ENCODE measurements around the gene TMEM183A.

Gene TMEM183A

GRCh38 chr1:202958544-202959275, 48.5 kb upstream of the TMEM183A start:
- peak overlapping the region; percentile 55 for H3K4me3 ChIP-seq (ENCODE audit: low read length)
- no peak for TF ChIP-seq EZH2 (optimal IDR thresholded peaks at IDR 0.05; ENCODE audit: low read depth, low read length)
- TF ChIP-seq EZH2phosphoT487 (IDR thresholded peaks at IDR 0.05; ENCODE audit: low read length) = no peak
- TF ChIP-seq CTCF (IDR thresholded peaks at IDR 0.05; ENCODE audit: low read length) = no peak
- H3K9me2 ChIP-seq (replicated peaks; ENCODE audit: insufficient read depth, low read length) = no peaks in the 10 kb centered on the region
- H3K9me3 ChIP-seq (replicated peaks; ENCODE audit: insufficient read depth, low read length) = no peaks in the 10 kb centered on the region
- peak overlapping the region; percentile 32; the same call in 1 of the 2 replicates for H3K9ac ChIP-seq (ENCODE audit: low read length)
- H4K20me1 ChIP-seq (ENCODE audit: insufficient read depth, low read length) = 0 out of 2 replicates have a peak, but pooled peaks cover 4% of the 10 kb centered on the region
- H2AFZ ChIP-seq (ENCODE audit: low read length) = peak overlapping the region; percentile 43
- peak; percentile 25 for DNase-seq
- H3K27me3 ChIP-seq (replicated peaks; ENCODE audit: insufficient read depth, low read length) = no peaks in the 10 kb centered on the region
- H3K27ac ChIP-seq (ENCODE audit: low read length) = peak overlapping the region; percentile 32; the same call in 1 of the 2 replicates
- peaks cover 29% of the 10 kb centered on the region for H3F3A ChIP-seq (ENCODE audit: insufficient read depth, low read length)
- H3K4me1 ChIP-seq (ENCODE audit: low read length) = peaks cover 18% of the 10 kb centered on the region
- H3K4me2 ChIP-seq (ENCODE audit: low read depth, low read length) = peak overlapping the region; percentile 87
- peaks cover 43% of the 10 kb centered on the region for H3K79me2 ChIP-seq (ENCODE audit: low read length)
- H3K36me3 ChIP-seq (replicated peaks; ENCODE audit: insufficient read depth, low read length) = no peaks in the 10 kb centered on the region; the same call in 1 of the 2 replicates

GRCh38 chr1:202959276-202959620, 47.9 kb upstream of the TMEM183A start:
- no peak for DNase-seq
- no peak for TF ChIP-seq CTCF (IDR thresholded peaks at IDR 0.05; ENCODE audit: low read length)
- no peak for TF ChIP-seq EZH2 (optimal IDR thresholded peaks at IDR 0.05; ENCODE audit: low read depth, low read length)
- TF ChIP-seq EZH2phosphoT487 (IDR thresholded peaks at IDR 0.05; ENCODE audit: low read length) = no peak
- Histone ChIP-seq H3K9me2 (replicated peaks; ENCODE audit: insufficient read depth, low read length) (no peaks in the 10 kb centered on the region), H3K9ac (ENCODE audit: low read length) (no peak overlapping the region; the same call in 1 of the 2 replicates), H2AFZ (ENCODE audit: low read length) (no peak overlapping the region), H3F3A (ENCODE audit: insufficient read depth, low read length) (peaks cover 29% of the 10 kb centered on the region), H3K4me2 (ENCODE audit: low read depth, low read length) (peak overlapping the region; percentile 87; the same call in 1 of the 2 replicates), H3K36me3 (replicated peaks; ENCODE audit: insufficient read depth, low read length) (no peaks in the 10 kb centered on the region; the same call in 1 of the 2 replicates), H3K27me3 (replicated peaks; ENCODE audit: insufficient read depth, low read length) (no peaks in the 10 kb centered on the region), H4K20me1 (ENCODE audit: insufficient read depth, low read length) (0 out of 2 replicates have a peak, but pooled peaks cover 4% of the 10 kb centered on the region), H3K79me2 (ENCODE audit: low read length) (peaks cover 38% of the 10 kb centered on the region), H3K4me1 (ENCODE audit: low read length) (peaks cover 18% of the 10 kb centered on the region), H3K27ac (ENCODE audit: low read length) (no peak overlapping the region), H3K9me3 (replicated peaks; ENCODE audit: insufficient read depth, low read length) (no peaks in the 10 kb centered on the region), H3K4me3 (ENCODE audit: low read length) (no peak overlapping the region)

GRCh38 chr1:202961220-202961880, 45.8 kb upstream of the TMEM183A start:
- no peak overlapping the region for H3K27ac ChIP-seq (ENCODE audit: low read length)
- DNase-seq = no peak
- no peak overlapping the region for H2AFZ ChIP-seq (ENCODE audit: low read length)
- no peaks in the 10 kb centered on the region for H3K9me2 ChIP-seq (replicated peaks; ENCODE audit: insufficient read depth, low read length)
- no peaks in the 10 kb centered on the region for H3K27me3 ChIP-seq (replicated peaks; ENCODE audit: insufficient read depth, low read length)
- TF ChIP-seq EZH2phosphoT487 (IDR thresholded peaks at IDR 0.05; ENCODE audit: low read length) = no peak
- no peak for TF ChIP-seq EZH2 (optimal IDR thresholded peaks at IDR 0.05; ENCODE audit: low read depth, low read length)
- TF ChIP-seq CTCF (IDR thresholded peaks at IDR 0.05; ENCODE audit: low read length) = no peak
- H3K9ac ChIP-seq (ENCODE audit: low read length) = no peak overlapping the region
- H3K79me2 ChIP-seq (ENCODE audit: low read length) = peaks cover 24% of the 10 kb centered on the region
- H4K20me1 ChIP-seq (ENCODE audit: insufficient read depth, low read length) = 0 out of 2 replicates have a peak, but pooled peaks cover 2% of the 10 kb centered on the region
- H3K4me2 ChIP-seq (ENCODE audit: low read depth, low read length) = no peak overlapping the region
- peaks cover 29% of the 10 kb centered on the region for H3F3A ChIP-seq (ENCODE audit: insufficient read depth, low read length)
- no peaks in the 10 kb centered on the region for H3K9me3 ChIP-seq (replicated peaks; ENCODE audit: insufficient read depth, low read length)
- H3K4me3 ChIP-seq (ENCODE audit: low read length) = no peak overlapping the region
- no peaks in the 10 kb centered on the region; the same call in 1 of the 2 replicates for H3K36me3 ChIP-seq (replicated peaks; ENCODE audit: insufficient read depth, low read length)
- H3K4me1 ChIP-seq (ENCODE audit: low read length) = peaks cover 23% of the 10 kb centered on the region

Data from MM.1S (cell line).